ENCODE data around the gene TMEM208. TPM values are rescaled to one million over a fixed set of nuclear protein-coding genes. Genes with fewer than 3 reads are reported as not detected.
A peak's percentile ranks its signal among the peaks of the same experiment; 100 is the strongest.

TMEM208 gene
- total RNA-seq, 1 donor from 2014 or later = 47.5 TPM

DNA sequence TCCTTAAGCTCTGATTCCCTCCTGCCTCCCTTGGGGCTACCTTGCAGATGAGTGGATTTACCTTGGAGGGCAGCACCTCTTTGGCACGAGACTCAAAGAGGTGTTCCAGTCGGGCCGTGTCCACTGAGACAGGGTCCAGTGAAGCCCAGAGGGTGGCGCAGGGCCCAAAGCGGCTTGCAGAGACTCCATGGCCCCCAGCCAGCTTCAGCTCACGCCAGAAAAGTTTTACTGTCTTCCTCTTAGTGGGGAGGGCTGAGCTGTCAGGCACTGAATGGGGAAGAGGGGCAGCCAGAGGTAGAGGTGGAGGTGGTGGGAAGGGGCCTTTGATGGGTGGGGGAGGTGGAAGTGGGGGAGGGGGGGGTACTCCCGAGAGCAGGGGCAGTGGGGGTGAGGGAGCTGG is 6.7 kb downstream of the TMEM208 start:
- Histone ChIP-seq H3K9me3 (ENCODE audit: insufficient read depth, low read depth, low read length) (no peaks in the 10 kb centered on the region), H3K27ac (ENCODE audit: low read depth, low read length) (no peak overlapping the region), H3K36me3 (ENCODE audit: insufficient read depth, low read length) (peaks cover 44% of the 10 kb centered on the region), H4K20me1 (ENCODE audit: insufficient read depth, low read length) (peaks cover 21% of the 10 kb centered on the region), H3K4me1 (ENCODE audit: insufficient read depth, low read length) (no peaks in the 10 kb centered on the region), H3K79me2 (ENCODE audit: insufficient read depth, low read length) (peaks cover 26% of the 10 kb centered on the region), H2AFZ (ENCODE audit: low read depth, low read length) (no peak overlapping the region), H3K27me3 (ENCODE audit: insufficient read depth, low read length) (no peaks in the 10 kb centered on the region), H3K4me3 (ENCODE audit: insufficient read depth, low read depth, low read length) (no peak overlapping the region), H3K9ac (ENCODE audit: low read length) (no peak overlapping the region), H3K4me2 (ENCODE audit: low read length) (no peak overlapping the region)
- H3K4me1 Mint-ChIP-seq (ENCODE audit: low read depth, unreplicated experiment) = peaks cover 7% of the 10 kb centered on the region
- no peak overlapping the region for H3K27ac Mint-ChIP-seq (ENCODE audit: unreplicated experiment)
- peaks cover 31% of the 10 kb centered on the region for H3K36me3 Mint-ChIP-seq (ENCODE audit: low read depth, unreplicated experiment)
- FAIRE-seq (no peak), DNase-seq (ENCODE audit: low read depth) (no peak)
- no peaks in the 10 kb centered on the region for H3K27me3 Mint-ChIP-seq (ENCODE audit: low read depth, unreplicated experiment)
- no peak overlapping the region for H3K4me3 Mint-ChIP-seq (ENCODE audit: unreplicated experiment)
- H3K9me3 Mint-ChIP-seq (ENCODE audit: unreplicated experiment) = no peaks in the 10 kb centered on the region
- TF ChIP-seq, protein P1, sequence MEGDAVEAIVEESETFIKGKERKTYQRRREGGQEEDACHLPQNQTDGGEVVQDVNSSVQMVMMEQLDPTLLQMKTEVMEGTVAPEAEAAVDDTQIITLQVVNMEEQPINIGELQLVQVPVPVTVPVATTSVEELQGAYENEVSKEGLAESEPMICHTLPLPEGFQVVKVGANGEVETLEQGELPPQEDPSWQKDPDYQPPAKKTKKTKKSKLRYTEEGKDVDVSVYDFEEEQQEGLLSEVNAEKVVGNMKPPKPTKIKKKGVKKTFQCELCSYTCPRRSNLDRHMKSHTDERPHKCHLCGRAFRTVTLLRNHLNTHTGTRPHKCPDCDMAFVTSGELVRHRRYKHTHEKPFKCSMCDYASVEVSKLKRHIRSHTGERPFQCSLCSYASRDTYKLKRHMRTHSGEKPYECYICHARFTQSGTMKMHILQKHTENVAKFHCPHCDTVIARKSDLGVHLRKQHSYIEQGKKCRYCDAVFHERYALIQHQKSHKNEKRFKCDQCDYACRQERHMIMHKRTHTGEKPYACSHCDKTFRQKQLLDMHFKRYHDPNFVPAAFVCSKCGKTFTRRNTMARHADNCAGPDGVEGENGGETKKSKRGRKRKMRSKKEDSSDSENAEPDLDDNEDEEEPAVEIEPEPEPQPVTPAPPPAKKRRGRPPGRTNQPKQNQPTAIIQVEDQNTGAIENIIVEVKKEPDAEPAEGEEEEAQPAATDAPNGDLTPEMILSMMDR (IDR thresholded peaks at IDR 0.05; ENCODE audit: insufficient read depth, low read depth, low read length) = no peak
- no peak for TF ChIP-seq EZH2 (IDR thresholded peaks at IDR 0.05; ENCODE audit: insufficient read depth, low read length)

DNA sequence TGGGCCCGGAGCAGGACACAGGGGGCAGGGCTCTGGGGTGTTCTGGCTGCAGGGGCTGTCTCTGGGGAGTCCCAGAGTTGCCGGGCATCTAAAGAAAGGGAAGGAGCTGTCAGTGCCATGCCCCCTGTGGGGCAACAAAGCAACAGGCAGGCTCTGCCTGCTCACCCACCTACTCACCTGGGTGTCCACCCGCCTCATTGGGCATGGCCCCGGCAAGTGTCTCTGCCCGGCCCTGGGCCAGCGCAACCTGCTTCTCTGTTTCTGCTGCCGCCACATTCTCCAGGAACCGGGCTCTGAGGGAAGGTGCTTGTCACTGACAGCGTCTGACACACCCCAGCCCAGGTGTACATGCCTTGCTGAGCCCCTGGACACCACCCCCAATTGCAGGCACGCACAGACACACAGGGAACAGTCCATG is 7.3 kb downstream of the TMEM208 start:
- Histone ChIP-seq H3K36me3 (ENCODE audit: insufficient read depth, low read length) (peaks cover 42% of the 10 kb centered on the region), H4K20me1 (ENCODE audit: insufficient read depth, low read length) (peaks cover 16% of the 10 kb centered on the region), H3K4me1 (ENCODE audit: insufficient read depth, low read length) (no peaks in the 10 kb centered on the region), H3K9me3 (ENCODE audit: insufficient read depth, low read depth, low read length) (no peaks in the 10 kb centered on the region), H2AFZ (ENCODE audit: low read depth, low read length) (no peak overlapping the region), H3K4me2 (ENCODE audit: low read length) (no peak overlapping the region), H3K27me3 (ENCODE audit: insufficient read depth, low read length) (no peaks in the 10 kb centered on the region), H3K79me2 (ENCODE audit: insufficient read depth, low read length) (peaks cover 25% of the 10 kb centered on the region), H3K27ac (ENCODE audit: low read depth, low read length) (no peak overlapping the region), H3K4me3 (ENCODE audit: insufficient read depth, low read depth, low read length) (no peak overlapping the region), H3K9ac (ENCODE audit: low read length) (no peak overlapping the region)
- FAIRE-seq = no peak
- H3K4me1 Mint-ChIP-seq (ENCODE audit: low read depth, unreplicated experiment) = peaks cover 7% of the 10 kb centered on the region
- no peak overlapping the region for H3K4me3 Mint-ChIP-seq (ENCODE audit: unreplicated experiment)
- H3K27ac Mint-ChIP-seq (ENCODE audit: unreplicated experiment) = peak overlapping the region; percentile 75
- TF ChIP-seq EZH2 (IDR thresholded peaks at IDR 0.05; ENCODE audit: insufficient read depth, low read length) = no peak
- TF ChIP-seq, protein P1 (IDR thresholded peaks at IDR 0.05; ENCODE audit: insufficient read depth, low read depth, low read length) = no peak
- H3K27me3 Mint-ChIP-seq (ENCODE audit: low read depth, unreplicated experiment) = no peaks in the 10 kb centered on the region
- no peaks in the 10 kb centered on the region for H3K9me3 Mint-ChIP-seq (ENCODE audit: unreplicated experiment)
- DNase-seq (ENCODE audit: low read depth) = no peak
- peaks cover 33% of the 10 kb centered on the region for H3K36me3 Mint-ChIP-seq (ENCODE audit: low read depth, unreplicated experiment)

GRCh38 chr16:67235816-67236562 is 9.1 kb downstream of the TMEM208 start:
- no peak for DNase-seq (ENCODE audit: low read depth)
- H3K27me3 Mint-ChIP-seq (ENCODE audit: low read depth, unreplicated experiment) = no peaks in the 10 kb centered on the region
- peaks cover 37% of the 10 kb centered on the region for H3K36me3 ChIP-seq (ENCODE audit: insufficient read depth, low read length)

More at GRCh38 chr16:67235816-67236562, 9.1 kb downstream of the TMEM208 start:
- H3K4me3 Mint-ChIP-seq (ENCODE audit: unreplicated experiment) = peak overlapping the region; percentile 43
- Histone ChIP-seq H3K9ac (ENCODE audit: low read length) (no peak overlapping the region), H4K20me1 (ENCODE audit: insufficient read depth, low read length) (peaks cover 4% of the 10 kb centered on the region), H2AFZ (ENCODE audit: low read depth, low read length) (no peak overlapping the region), H3K9me3 (ENCODE audit: insufficient read depth, low read depth, low read length) (no peaks in the 10 kb centered on the region), H3K27me3 (ENCODE audit: insufficient read depth, low read length) (no peaks in the 10 kb centered on the region), H3K4me1 (ENCODE audit: insufficient read depth, low read length) (peaks cover 7% of the 10 kb centered on the region), H3K79me2 (ENCODE audit: insufficient read depth, low read length) (peaks cover 27% of the 10 kb centered on the region), H3K27ac (ENCODE audit: low read depth, low read length) (no peak overlapping the region), H3K4me3 (ENCODE audit: insufficient read depth, low read depth, low read length) (no peak overlapping the region), H3K4me2 (ENCODE audit: low read length) (no peak overlapping the region)
- no peaks in the 10 kb centered on the region for H3K9me3 Mint-ChIP-seq (ENCODE audit: unreplicated experiment)
- peaks cover 33% of the 10 kb centered on the region for H3K36me3 Mint-ChIP-seq (ENCODE audit: low read depth, unreplicated experiment)
- H3K27ac Mint-ChIP-seq (ENCODE audit: unreplicated experiment) = peak overlapping the region; percentile 53
- peaks cover 18% of the 10 kb centered on the region for H3K4me1 Mint-ChIP-seq (ENCODE audit: low read depth, unreplicated experiment)
- no peak for FAIRE-seq
- TF ChIP-seq, protein P1 (IDR thresholded peaks at IDR 0.05; ENCODE audit: insufficient read depth, low read depth, low read length) = no peak
- no peak for TF ChIP-seq EZH2 (IDR thresholded peaks at IDR 0.05; ENCODE audit: insufficient read depth, low read length)
